ENCODE results near the gene SPEF1.

DNA sequence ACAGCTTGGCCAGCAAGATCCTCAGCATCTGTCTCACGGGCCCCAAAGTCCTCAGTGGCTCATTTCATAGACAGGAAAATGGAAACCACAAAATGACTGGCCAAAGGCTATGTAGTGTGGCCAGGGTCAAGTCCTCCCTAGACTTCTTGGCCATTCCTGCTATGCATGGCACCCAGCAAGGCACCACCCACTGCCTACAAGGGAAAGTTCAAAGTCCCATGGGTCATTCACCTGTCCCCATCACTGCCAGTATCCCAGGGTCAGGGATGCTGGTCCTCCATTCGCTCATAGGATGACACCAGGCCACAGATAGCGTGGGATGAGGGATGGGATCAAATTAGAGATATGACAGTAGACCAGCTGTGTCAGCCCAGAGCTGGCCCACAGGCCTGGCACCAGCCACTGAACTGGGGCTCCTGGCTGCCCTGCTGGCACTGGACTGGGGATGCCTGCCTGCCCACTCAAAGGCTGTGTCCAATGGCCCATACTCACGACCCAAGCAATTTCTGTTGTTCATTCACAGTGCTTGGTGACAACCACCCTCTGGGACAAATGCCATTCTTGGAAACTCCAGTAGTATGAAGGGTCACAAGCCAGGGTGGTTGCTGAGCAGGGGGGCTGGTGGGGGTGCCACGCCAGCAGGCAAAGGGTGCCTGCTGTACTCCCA, 25.3 kb downstream of the SPEF1 start:
- TF ChIP-seq TAF1 (IDR thresholded peaks at IDR 0.05; ENCODE audit: low read depth), result no peak
- no peak for TF ChIP-seq CREB1 (IDR thresholded peaks at IDR 0.05; ENCODE audit: low read depth)
- TF ChIP-seq, protein P1, sequence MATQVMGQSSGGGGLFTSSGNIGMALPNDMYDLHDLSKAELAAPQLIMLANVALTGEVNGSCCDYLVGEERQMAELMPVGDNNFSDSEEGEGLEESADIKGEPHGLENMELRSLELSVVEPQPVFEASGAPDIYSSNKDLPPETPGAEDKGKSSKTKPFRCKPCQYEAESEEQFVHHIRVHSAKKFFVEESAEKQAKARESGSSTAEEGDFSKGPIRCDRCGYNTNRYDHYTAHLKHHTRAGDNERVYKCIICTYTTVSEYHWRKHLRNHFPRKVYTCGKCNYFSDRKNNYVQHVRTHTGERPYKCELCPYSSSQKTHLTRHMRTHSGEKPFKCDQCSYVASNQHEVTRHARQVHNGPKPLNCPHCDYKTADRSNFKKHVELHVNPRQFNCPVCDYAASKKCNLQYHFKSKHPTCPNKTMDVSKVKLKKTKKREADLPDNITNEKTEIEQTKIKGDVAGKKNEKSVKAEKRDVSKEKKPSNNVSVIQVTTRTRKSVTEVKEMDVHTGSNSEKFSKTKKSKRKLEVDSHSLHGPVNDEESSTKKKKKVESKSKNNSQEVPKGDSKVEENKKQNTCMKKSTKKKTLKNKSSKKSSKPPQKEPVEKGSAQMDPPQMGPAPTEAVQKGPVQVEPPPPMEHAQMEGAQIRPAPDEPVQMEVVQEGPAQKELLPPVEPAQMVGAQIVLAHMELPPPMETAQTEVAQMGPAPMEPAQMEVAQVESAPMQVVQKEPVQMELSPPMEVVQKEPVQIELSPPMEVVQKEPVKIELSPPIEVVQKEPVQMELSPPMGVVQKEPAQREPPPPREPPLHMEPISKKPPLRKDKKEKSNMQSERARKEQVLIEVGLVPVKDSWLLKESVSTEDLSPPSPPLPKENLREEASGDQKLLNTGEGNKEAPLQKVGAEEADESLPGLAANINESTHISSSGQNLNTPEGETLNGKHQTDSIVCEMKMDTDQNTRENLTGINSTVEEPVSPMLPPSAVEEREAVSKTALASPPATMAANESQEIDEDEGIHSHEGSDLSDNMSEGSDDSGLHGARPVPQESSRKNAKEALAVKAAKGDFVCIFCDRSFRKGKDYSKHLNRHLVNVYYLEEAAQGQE (IDR thresholded peaks at IDR 0.05; ENCODE audit: low read depth), result no peak
- no peak for TF ChIP-seq EP300 (IDR thresholded peaks at IDR 0.05; ENCODE audit: borderline replicate concordance)
- TF ChIP-seq CEBPB (IDR thresholded peaks at IDR 0.05), result no peak
- TF ChIP-seq NFIC (IDR thresholded peaks at IDR 0.05), result no peak
- TF ChIP-seq YY1 (IDR thresholded peaks at IDR 0.05; ENCODE audit: low read depth), result no peak
- no peak for TF ChIP-seq FOXM1 (IDR thresholded peaks at IDR 0.05; ENCODE audit: borderline replicate concordance, low read depth)
- TF ChIP-seq, protein P2, sequence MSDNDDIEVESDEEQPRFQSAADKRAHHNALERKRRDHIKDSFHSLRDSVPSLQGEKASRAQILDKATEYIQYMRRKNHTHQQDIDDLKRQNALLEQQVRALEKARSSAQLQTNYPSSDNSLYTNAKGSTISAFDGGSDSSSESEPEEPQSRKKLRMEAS (IDR thresholded peaks at IDR 0.05), result no peak
- no peak for TF ChIP-seq EGR1 (IDR thresholded peaks at IDR 0.05)

Data from Ishikawa (cell line).